H1 (cell line): ENCODE results near the gene SLCO2A1. TPM values are rescaled to one million over a fixed set of nuclear protein-coding genes. Genes with fewer than 3 reads are reported as not detected.

Experiments used
- BCL11A ChIP-seq, 2 experiments: IDR thresholded peaks; one replicate each; pipeline ENCODE4 v1.6.1; 2011; ENCODE audit warnings: low read depth in 2 of 2, low read length in 2 of 2, mild to moderate bottlenecking in 2 of 2
- CBX5 ChIP-seq: fragments of 300-800, 300-1000 bp; sonication (generic); IDR thresholded peaks from 2 replicates; pipeline ENCODE4 v1.7.1; 2016; ENCODE audit warnings: antibody characterized with exemption, low read length, low read depth
- CBX8 ChIP-seq: fragments of 300-800, 300-1000 bp; sonication (generic); IDR thresholded peaks from 2 replicates; pipeline ENCODE4 v1.7.1; 2016; ENCODE audit warnings: low read depth, low read length, borderline replicate concordance
- CEBPB ChIP-seq: IDR thresholded peaks from 2 replicates; pipeline ENCODE4 v1.6.1; 2012; ENCODE audit warnings: low read depth, low read length
- KDM4A ChIP-seq: IDR thresholded peaks from one replicate; pipeline ENCODE4 v1.7.1; 2012; ENCODE audit warnings: low read depth, mild to moderate bottlenecking, moderate library complexity, low read length, inconsistent platforms; ENCODE audit not compliant: severe bottlenecking
- PHF8 ChIP-seq: fragments of 200-600 bp; sonication (generic); conservative IDR thresholded peaks from 2 replicates; pipeline ENCODE4 v1.7.1; 2012; ENCODE audit warnings: low read depth, mild to moderate bottlenecking, inconsistent platforms, low read length, moderate library complexity
- RAD21 ChIP-seq, 2 experiments: IDR thresholded peaks in 1 of 2; conservative IDR thresholded peaks in 1 of 2; 2 replicates each; pipeline ENCODE4 v1.6.1; 2011; ENCODE audit warnings: low read depth in 2 of 2, low read length in 2 of 2, improper control_type of control experiment in 1 of 2, inconsistent platforms in 1 of 2, mild to moderate bottlenecking in 1 of 2, moderate library complexity in 1 of 2
- TBP ChIP-seq: IDR thresholded peaks from 2 replicates; pipeline ENCODE4 v1.6.1; 2011; ENCODE audit warnings: low read depth, low read length, improper control_type of control experiment
- polyA plus RNA-seq, 7 experiments: library from polyadenylated mRNA; depleted of rRNA in 3 of 7; stranded (reverse) in 5 of 7; unstranded in 2 of 7; fragments of >200 nt in 5 of 7; fragments of 200-250 nt in 2 of 7; gene quantifications; 1 replicate in 5 of 7; 2 replicates in 1 of 7; 4 replicates in 1 of 7; pipeline versions ENCODE4 v1.2.1 to v1.2.3, GENCODE V29; 2011 to 2013; ENCODE audit warnings: missing spikeins in 2 of 7, mixed read lengths in 2 of 7
- total RNA-seq: library from RNA; stranded (reverse); fragmentation: NEBNext Ultra II Directional; extraction: Animal tissue kit (Norgen Biotek cat#: 25700); gene quantifications from 2 replicates; pipeline ENCODE4 v1.2.1, GENCODE V29; 2021
- TF ChIP-seq, protein P1 (sequence below): fragments of 300-600 bp; sonication (generic); IDR thresholded peaks from 2 replicates; pipeline ENCODE4 v1.7.1; 2012; ENCODE audit warnings: low read length, moderate library complexity, mild to moderate bottlenecking, inconsistent platforms; ENCODE audit not compliant: insufficient replicate concordance
- TF ChIP-seq, protein P2 (sequence below): IDR thresholded peaks from 2 replicates; pipeline ENCODE4 v1.6.1; 2012; ENCODE audit warnings: inconsistent platforms

Gene SLCO2A1
- total and polyA plus RNA-seq, 2 of the 8 experiments (the other 6 are each of a cell fraction or from before 2014, with no cell fraction given) = 1.1 to 2.3 TPM

DNA sequence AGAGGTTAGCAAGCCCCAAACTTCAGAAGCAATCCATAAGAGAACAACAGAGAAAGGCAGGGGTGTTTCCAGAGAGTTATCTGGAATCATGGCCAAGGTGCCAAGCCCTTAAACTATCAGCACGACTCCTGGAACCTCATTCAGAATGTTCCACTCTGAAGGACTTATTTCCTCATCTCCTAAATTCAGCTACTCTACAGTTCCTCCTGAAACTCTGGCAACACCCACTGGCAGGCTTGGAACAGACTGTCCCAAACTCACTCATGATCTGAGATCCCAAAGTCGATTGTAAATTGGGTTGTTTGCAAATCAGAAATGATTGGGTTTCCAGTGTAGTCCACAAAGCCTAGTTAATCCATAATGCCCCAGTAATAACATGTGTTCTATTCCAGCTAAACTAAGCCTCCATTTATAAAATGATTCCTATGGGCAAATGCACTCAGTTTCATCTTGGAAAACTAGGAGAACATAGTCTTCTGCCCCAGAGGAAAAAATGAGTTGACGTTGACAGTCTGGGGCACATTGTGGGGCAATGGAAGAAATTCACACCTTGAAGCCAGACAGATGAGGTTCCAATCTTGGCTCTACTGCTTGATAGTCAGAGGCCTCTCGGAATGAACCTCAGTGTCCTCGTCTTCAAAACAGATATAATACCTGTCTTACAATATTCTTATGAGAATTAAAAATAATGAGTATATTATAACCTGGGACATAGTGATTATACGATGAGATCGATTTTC, 65.9 kb downstream of the SLCO2A1 start (continued):
- TF ChIP-seq, protein P1, sequence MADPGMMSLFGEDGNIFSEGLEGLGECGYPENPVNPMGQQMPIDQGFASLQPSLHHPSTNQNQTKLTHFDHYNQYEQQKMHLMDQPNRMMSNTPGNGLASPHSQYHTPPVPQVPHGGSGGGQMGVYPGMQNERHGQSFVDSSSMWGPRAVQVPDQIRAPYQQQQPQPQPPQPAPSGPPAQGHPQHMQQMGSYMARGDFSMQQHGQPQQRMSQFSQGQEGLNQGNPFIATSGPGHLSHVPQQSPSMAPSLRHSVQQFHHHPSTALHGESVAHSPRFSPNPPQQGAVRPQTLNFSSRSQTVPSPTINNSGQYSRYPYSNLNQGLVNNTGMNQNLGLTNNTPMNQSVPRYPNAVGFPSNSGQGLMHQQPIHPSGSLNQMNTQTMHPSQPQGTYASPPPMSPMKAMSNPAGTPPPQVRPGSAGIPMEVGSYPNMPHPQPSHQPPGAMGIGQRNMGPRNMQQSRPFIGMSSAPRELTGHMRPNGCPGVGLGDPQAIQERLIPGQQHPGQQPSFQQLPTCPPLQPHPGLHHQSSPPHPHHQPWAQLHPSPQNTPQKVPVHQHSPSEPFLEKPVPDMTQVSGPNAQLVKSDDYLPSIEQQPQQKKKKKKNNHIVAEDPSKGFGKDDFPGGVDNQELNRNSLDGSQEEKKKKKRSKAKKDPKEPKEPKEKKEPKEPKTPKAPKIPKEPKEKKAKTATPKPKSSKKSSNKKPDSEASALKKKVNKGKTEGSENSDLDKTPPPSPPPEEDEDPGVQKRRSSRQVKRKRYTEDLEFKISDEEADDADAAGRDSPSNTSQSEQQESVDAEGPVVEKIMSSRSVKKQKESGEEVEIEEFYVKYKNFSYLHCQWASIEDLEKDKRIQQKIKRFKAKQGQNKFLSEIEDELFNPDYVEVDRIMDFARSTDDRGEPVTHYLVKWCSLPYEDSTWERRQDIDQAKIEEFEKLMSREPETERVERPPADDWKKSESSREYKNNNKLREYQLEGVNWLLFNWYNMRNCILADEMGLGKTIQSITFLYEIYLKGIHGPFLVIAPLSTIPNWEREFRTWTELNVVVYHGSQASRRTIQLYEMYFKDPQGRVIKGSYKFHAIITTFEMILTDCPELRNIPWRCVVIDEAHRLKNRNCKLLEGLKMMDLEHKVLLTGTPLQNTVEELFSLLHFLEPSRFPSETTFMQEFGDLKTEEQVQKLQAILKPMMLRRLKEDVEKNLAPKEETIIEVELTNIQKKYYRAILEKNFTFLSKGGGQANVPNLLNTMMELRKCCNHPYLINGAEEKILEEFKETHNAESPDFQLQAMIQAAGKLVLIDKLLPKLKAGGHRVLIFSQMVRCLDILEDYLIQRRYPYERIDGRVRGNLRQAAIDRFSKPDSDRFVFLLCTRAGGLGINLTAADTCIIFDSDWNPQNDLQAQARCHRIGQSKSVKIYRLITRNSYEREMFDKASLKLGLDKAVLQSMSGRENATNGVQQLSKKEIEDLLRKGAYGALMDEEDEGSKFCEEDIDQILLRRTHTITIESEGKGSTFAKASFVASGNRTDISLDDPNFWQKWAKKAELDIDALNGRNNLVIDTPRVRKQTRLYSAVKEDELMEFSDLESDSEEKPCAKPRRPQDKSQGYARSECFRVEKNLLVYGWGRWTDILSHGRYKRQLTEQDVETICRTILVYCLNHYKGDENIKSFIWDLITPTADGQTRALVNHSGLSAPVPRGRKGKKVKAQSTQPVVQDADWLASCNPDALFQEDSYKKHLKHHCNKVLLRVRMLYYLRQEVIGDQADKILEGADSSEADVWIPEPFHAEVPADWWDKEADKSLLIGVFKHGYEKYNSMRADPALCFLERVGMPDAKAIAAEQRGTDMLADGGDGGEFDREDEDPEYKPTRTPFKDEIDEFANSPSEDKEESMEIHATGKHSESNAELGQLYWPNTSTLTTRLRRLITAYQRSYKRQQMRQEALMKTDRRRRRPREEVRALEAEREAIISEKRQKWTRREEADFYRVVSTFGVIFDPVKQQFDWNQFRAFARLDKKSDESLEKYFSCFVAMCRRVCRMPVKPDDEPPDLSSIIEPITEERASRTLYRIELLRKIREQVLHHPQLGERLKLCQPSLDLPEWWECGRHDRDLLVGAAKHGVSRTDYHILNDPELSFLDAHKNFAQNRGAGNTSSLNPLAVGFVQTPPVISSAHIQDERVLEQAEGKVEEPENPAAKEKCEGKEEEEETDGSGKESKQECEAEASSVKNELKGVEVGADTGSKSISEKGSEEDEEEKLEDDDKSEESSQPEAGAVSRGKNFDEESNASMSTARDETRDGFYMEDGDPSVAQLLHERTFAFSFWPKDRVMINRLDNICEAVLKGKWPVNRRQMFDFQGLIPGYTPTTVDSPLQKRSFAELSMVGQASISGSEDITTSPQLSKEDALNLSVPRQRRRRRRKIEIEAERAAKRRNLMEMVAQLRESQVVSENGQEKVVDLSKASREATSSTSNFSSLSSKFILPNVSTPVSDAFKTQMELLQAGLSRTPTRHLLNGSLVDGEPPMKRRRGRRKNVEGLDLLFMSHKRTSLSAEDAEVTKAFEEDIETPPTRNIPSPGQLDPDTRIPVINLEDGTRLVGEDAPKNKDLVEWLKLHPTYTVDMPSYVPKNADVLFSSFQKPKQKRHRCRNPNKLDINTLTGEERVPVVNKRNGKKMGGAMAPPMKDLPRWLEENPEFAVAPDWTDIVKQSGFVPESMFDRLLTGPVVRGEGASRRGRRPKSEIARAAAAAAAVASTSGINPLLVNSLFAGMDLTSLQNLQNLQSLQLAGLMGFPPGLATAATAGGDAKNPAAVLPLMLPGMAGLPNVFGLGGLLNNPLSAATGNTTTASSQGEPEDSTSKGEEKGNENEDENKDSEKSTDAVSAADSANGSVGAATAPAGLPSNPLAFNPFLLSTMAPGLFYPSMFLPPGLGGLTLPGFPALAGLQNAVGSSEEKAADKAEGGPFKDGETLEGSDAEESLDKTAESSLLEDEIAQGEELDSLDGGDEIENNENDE = no peak
- TF ChIP-seq BCL11A (IDR thresholded peaks at IDR 0.05; ENCODE audit: low read depth in 2 of 2, low read length in 2 of 2) (no peak), PHF8 (no peak), TBP (no peak), CBX5 (no peak), CBX8 (no peak), KDM4A (no peak), CEBPB (no peak), RAD21 (IDR thresholded peaks at IDR 0.05 in 1 of 2, conservative IDR thresholded peaks at IDR 0.05 in 1 of 2; ENCODE audit: low read depth in 2 of 2, low read length in 2 of 2) (no peak)
- TF ChIP-seq, protein P2, sequence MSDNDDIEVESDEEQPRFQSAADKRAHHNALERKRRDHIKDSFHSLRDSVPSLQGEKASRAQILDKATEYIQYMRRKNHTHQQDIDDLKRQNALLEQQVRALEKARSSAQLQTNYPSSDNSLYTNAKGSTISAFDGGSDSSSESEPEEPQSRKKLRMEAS = no peak
